ENCODE results near the gene STRN4. TPM values are rescaled to one million over a fixed set of nuclear protein-coding genes. Genes with fewer than 3 reads are reported as not detected.

STRN4 gene
- total and polyA plus RNA-seq, 12 donors, result 43.3 to 63.3 (median 50.3) TPM

DNA sequence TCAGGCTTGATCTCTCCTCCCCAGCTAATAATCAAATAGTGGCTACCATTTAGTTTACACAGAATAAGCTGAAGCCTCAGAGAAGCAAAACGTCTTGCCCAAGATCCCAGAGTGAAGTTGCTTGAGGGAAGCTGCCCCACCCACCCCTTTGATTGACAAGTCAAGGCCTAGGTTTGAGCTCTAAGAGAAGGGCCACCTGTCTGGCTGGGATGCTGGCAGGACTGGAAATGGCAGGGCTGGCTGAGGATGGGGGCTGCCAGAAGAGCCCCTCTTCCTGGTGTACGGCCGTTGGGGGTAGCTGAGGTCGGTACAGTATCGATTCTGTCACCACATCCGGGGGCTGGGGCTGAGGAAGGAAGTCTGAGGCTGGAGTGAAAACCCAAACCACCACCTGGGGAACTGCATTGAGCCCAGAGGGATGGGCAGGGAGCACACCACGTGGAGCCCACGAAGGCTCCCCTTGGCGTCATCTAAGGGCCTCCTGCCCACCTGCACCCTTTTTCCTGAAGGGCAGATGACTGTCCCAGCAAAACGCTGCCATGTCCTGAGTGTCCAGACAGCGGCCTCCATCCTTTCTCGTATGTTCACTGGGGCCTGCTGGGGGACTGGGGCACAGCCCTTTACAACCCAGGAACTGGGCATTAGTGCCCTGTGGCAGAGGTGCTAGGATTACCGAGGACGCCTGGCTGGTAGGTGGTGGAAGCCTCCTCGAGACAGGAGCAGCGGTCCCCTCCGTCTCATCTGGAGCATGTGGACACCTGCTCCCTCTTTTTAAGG is 27.9 kb downstream of the STRN4 start:
- DNase-seq (no peak), ATAC-seq (no peak)
- intact Hi-C loops (cut with DNase I), result no loop called here
- H3K36me3 ChIP-seq, result peaks cover 3 to 51% (median 38%) of the 10 kb centered on the region in 9 donors
- H3K9me3 ChIP-seq, result no peaks in the 10 kb centered on the region
- peak overlapping the region in 9 of 10 donors; percentile 77 to 95 (median 91) for H3K27ac ChIP-seq
- no peaks in the 10 kb centered on the region for H3K27me3 ChIP-seq
- no peak for TF ChIP-seq CTCF (IDR thresholded peaks at IDR 0.05)
- WGBS, 2 donors, result 59 to 60% methylated on average over 17 of the region's 17 CpGs
- peaks cover 8 to 56% (median 37%) of the 10 kb centered on the region in 9 donors for H3K4me1 ChIP-seq
- peak overlapping the region in 6 of 10 donors; percentile 63 to 91 (median 88) for H3K4me3 ChIP-seq

DNA sequence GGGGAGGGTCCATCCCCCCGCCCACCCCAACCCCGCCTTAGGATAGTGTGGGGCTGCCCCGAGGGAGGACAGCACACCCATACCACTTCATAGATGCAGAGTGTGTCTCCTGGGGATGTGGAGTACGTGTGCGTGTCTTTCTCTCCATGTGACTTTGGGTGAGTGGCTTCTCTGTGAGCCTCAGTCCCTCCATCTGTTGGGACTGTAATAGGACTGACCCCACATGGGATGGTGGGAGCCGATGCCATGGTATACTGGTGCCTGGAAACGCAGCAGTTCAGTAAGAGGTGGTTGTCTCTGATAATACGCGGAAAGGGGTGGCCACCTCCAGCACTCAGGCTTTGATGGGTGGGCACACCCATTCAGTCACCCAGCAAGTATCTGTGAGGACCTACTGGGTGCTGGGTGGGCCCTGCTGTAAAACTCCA is 28.5 kb downstream of the STRN4 start:
- H3K4me1 ChIP-seq, result peaks cover 8 to 56% (median 43%) of the 10 kb centered on the region in 9 donors
- peak in 1 of 8 donors; percentile 2 for ATAC-seq

GRCh38 chr19:46717034-46717715 is 29.1 kb downstream of the STRN4 start, which contains the start of gene PRKD2:
Gene PRKD2, minus strand, starts transcription at chr19:46717114. Its CDS starts 744 bp downstream, at chr19:46716370.
- TF ChIP-seq CTCF (IDR thresholded peaks at IDR 0.05), result no peak
- Histone ChIP-seq H3K27me3 (no peaks in the 10 kb centered on the region), H3K36me3 (peaks cover 0 to 44% (median 26%) of the 10 kb centered on the region in 9 donors), H3K4me1 (peaks cover 8 to 59% (median 45%) of the 10 kb centered on the region in 9 donors), H3K4me3 (peak within 1 kb of the TSS; percentile 48 to 97 (median 84)), H3K27ac (peak within 1 kb of the TSS; percentile 48 to 95 (median 90)), H3K9me3 (no peaks in the 10 kb centered on the region)
- intact Hi-C loops (cut with DNase I), result no loop called here
- peak; percentile 95 for DNase-seq
- peak; percentile 85 to 90 (median 88) for ATAC-seq
- 1 to 2% methylated on average over 43 to 52 of the region's 52 CpGs for WGBS, 2 donors

More for the DNA sequence above, 28.5 kb downstream of the STRN4 start:
- Histone ChIP-seq H3K4me3 (peak overlapping the region; percentile 48 to 97 (median 84)), H3K27me3 (no peaks in the 10 kb centered on the region), H3K9me3 (no peaks in the 10 kb centered on the region), H3K36me3 (peaks cover 0 to 45% (median 32%) of the 10 kb centered on the region in 9 donors), H3K27ac (peak overlapping the region; percentile 48 to 95 (median 90))
- 22 to 36% methylated on average over 9 of the region's 9 CpGs for WGBS, 2 donors
- no peak for DNase-seq
- intact Hi-C loops (cut with DNase I), result no loop called here
- TF ChIP-seq CTCF (IDR thresholded peaks at IDR 0.05), result no peak

GRCh38 chr19:46716672-46717033 is 29.6 kb downstream of the STRN4 start:
- no peak for TF ChIP-seq CTCF (IDR thresholded peaks at IDR 0.05)
- peak in 3 of 8 donors; percentile 0 to 1 (median 0) for ATAC-seq
- no peaks in the 10 kb centered on the region for H3K9me3 ChIP-seq
- H3K27me3 ChIP-seq, result no peaks in the 10 kb centered on the region
- peaks cover 8 to 59% (median 45%) of the 10 kb centered on the region in 9 donors for H3K4me1 ChIP-seq
- peaks cover 0 to 44% (median 21%) of the 10 kb centered on the region in 9 donors for H3K36me3 ChIP-seq
- 0 to 1% methylated on average over 18 to 20 of the region's 20 CpGs for WGBS, 2 donors
- H3K27ac ChIP-seq, result peak overlapping the region; percentile 48 to 95 (median 90)
- intact Hi-C loops (cut with DNase I), result no loop called here
- H3K4me3 ChIP-seq, result peak overlapping the region; percentile 48 to 97 (median 84)
- DNase-seq, result no peak
